B cell (primary cell): Measurements from ENCODE around the gene SETBP1. TPM values are rescaled to one million over a fixed set of nuclear protein-coding genes. Genes with fewer than 3 reads are reported as not detected.

Experiments used
- ATAC-seq: fragments of 200-7000 bp; cut with Tn5 transposase; one replicate; pipeline ENCODE4 v1.10.0; 2021; ENCODE audit warnings: low read depth, mild to moderate bottlenecking, moderate number of reproducible peaks, moderate library complexity
- CTCF ChIA-PET: fragments of 350-600 bp; sonication (Branson Sonifier 250); formaldehyde crosslinking; loops from one replicate; lab custom pipeline; 2021; ENCODE audit warnings: antibody characterized with exemption, inconsistent platforms; lab: Charles Lee
- POLR2A ChIA-PET: fragments of 350-600 bp; sonication (Branson Sonifier 250); formaldehyde crosslinking; loops from one replicate; lab custom pipeline; 2021; ENCODE audit warnings: antibody characterized with exemption; lab: Charles Lee
- DNase-seq: peaks from one replicate; pipeline ENCODE4 v3.0.0; 2013
- H2AFZ ChIP-seq: 2 replicates; pipeline ENCODE4 v1.6.1; 2012; ENCODE audit warnings: mild to moderate bottlenecking, low read depth, low read length; ENCODE audit not compliant: insufficient read depth, poor library complexity, severe bottlenecking
- H3K27ac ChIP-seq, 2 donors: 1 replicate in 1 of 2; 2 replicates in 1 of 2; pipeline ENCODE4 v1.5.1; 2012 to 2013; ENCODE audit warnings: low read length in 2 of 2, mild to moderate bottlenecking in 2 of 2, moderate library complexity in 1 of 2
- H3K27me3 ChIP-seq, 4 experiments: fragments of 200-600 bp in 1 of 4; sonication (generic) in 1 of 4; replicated peaks in 1 of 4; 1 replicate in 2 of 4; 2 replicates in 2 of 4; pipeline versions ENCODE4 v1.6.1 to v1.7.0; 2013 to 2016; ENCODE audit warnings: low read length in 3 of 4, mild to moderate bottlenecking in 2 of 4, mixed read lengths in 1 of 4, moderate library complexity in 1 of 4; ENCODE audit not compliant: insufficient read depth in 4 of 4, control insufficient read depth in 3 of 4; ENCODE audit errors: control extremely low read depth in 1 of 4
- H3K36me3 ChIP-seq, 2 experiments: replicated peaks in 1 of 2; 1 replicate in 1 of 2; 2 replicates in 1 of 2; pipeline versions ENCODE4 v1.6.1 to v1.7.1; 2013; ENCODE audit warnings: low read length in 1 of 2; ENCODE audit not compliant: insufficient read depth in 2 of 2, control insufficient read depth in 1 of 2; ENCODE audit errors: control extremely low read depth in 1 of 2, extremely low read depth in 1 of 2
- H3K4me1 ChIP-seq, 2 donors: fragments of 200-600 bp in 1 of 2; sonication (generic) in 1 of 2; 1 replicate in 1 of 2; 2 replicates in 1 of 2; pipeline versions ENCODE4 v1.5.1 to v1.6.1; 2013 to 2017; ENCODE audit warnings: low read length in 2 of 2; ENCODE audit not compliant: control insufficient read depth in 2 of 2, insufficient read depth in 2 of 2
- H3K4me2 ChIP-seq: replicated peaks from 2 replicates; pipeline ENCODE3; 2012; ENCODE audit warnings: mild to moderate bottlenecking, low read depth, low read length; ENCODE audit not compliant: poor library complexity, severe bottlenecking
- H3K4me3 ChIP-seq, 5 experiments: fragments of 200-600 bp in 1 of 5; sonication (generic) in 1 of 5; 1 replicate in 3 of 5; 2 replicates in 2 of 5; pipeline versions ENCODE4 v1.5.1 to v1.7.0; 2011 to 2016; ENCODE audit warnings: low read length in 4 of 5, mild to moderate bottlenecking in 4 of 5, low read depth in 2 of 5, control low read depth in 1 of 5, moderate library complexity in 1 of 5; ENCODE audit not compliant: insufficient read depth in 1 of 5; ENCODE audit errors: control extremely low read depth in 1 of 5, extremely low read depth in 1 of 5
- H3K79me2 ChIP-seq: fragments of 200-600 bp; sonication (generic); one replicate; pipeline ENCODE4 v1.6.0; 2016; ENCODE audit warnings: low read length; ENCODE audit not compliant: control insufficient read depth, insufficient read depth
- H3K9ac ChIP-seq: fragments of 200-600 bp; sonication (generic); 2 replicates; pipeline ENCODE4 v1.6.1; 2017; ENCODE audit warnings: mild to moderate bottlenecking, low read length, moderate library complexity
- H3K9me3 ChIP-seq, 3 donors: one replicate each; pipeline versions ENCODE4 v1.6.1 to v1.7.1; 2013; ENCODE audit warnings: low read length in 2 of 3; ENCODE audit not compliant: control insufficient read depth in 2 of 3, insufficient read depth in 1 of 3; ENCODE audit errors: control extremely low read depth in 1 of 3
- H4K20me1 ChIP-seq: 2 replicates; pipeline ENCODE4 v1.6.0; 2012; ENCODE audit warnings: mild to moderate bottlenecking, low read length; ENCODE audit not compliant: insufficient read depth, control insufficient read depth, poor library complexity, severe bottlenecking
- H3K27ac Mint-ChIP-seq: one replicate; pipeline ENCODE4 v1.8.0; 2021; ENCODE audit warnings: mixed read lengths
- H3K27me3 Mint-ChIP-seq: one replicate; pipeline ENCODE4 v1.8.0; 2021; ENCODE audit warnings: mixed read lengths
- H3K4me1 Mint-ChIP-seq: one replicate; pipeline ENCODE4 v1.8.0; 2021; ENCODE audit warnings: mixed read lengths
- H3K4me3 Mint-ChIP-seq: one replicate; pipeline ENCODE4 v1.8.0; 2021; ENCODE audit warnings: mixed read lengths
- H3K9me3 Mint-ChIP-seq: one replicate; pipeline ENCODE4 v1.8.0; 2022; ENCODE audit warnings: mixed read lengths; ENCODE audit not compliant: insufficient read depth
- EZH2 ChIP-seq: IDR thresholded peaks from 2 replicates; pipeline ENCODE4 v1.6.1; 2012; ENCODE audit warnings: borderline replicate concordance, low read depth, mild to moderate bottlenecking, moderate library complexity, low read length; ENCODE audit not compliant: insufficient read depth, poor library complexity, severe bottlenecking
- WGBS: methylation state at CpG from one replicate; pipeline ENCODE4 v1.1.5; 2013; ENCODE audit warnings: missing lambda C conversion rate; ENCODE audit not compliant: insufficient coverage; 5-methylcytosine and 5-hydroxymethylcytosine counted together
- intact Hi-C: fragments of 100-400 bp; cut with micrococcal nuclease; formaldehyde crosslinking; loops from one replicate; pipeline ENCODE4 v1.10.0; 2022
- polyA plus RNA-seq: library from polyadenylated mRNA; depleted of rRNA; stranded (reverse); fragments of >200 nt; gene quantifications from 2 replicates; pipeline ENCODE4 v1.2.3, GENCODE V29; 2012
- total RNA-seq, 2 donors: library from RNA; stranded (reverse); fragments of 120-200 nt in 1 of 2; gene quantifications; 1 replicate in 1 of 2; 2 replicates in 1 of 2; pipeline versions ENCODE4 v1.2.3 to v1.2.4, GENCODE V29; 2013 to 2022
- TF ChIP-seq, protein P1 (sequence below): fragments of 200-600 bp; IDR thresholded peaks from one replicate; pipeline ENCODE4 v1.8.0; 2022; ENCODE audit warnings: antibody characterized with exemption, mild to moderate bottlenecking

The SETBP1 gene
- total and polyA plus RNA-seq, 2 donors (not counting 1 experiment from before 2014, with no cell fraction given): 15.1 to 129 TPM

DNA sequence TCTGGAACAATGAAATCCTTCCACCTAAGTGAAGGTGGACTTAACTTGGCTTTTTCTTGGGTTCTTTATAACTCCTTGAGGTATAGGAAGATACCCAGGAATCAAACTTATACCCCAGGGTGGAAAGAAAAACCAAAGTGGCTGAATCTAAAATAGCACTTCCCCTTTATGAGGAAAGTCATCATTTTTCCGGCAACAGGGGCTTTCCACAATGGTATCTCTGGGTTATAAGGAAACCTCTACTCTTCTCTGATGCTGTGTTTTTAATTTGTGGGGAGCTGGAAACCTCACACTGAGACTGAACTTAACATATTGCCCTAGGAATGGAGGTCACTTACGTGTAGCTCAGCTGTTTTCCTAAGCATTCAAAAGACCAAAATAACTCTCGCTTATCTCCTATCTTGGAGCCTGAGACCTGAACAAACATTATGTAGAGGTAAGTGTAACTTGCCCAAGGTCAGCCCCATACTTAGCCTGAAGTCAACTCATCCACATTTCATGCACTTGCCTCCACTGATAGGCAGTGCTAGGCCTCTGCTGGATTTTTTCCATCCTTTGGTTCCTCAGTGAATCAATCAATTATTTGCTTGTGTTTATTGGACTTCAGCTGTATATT, 117.9 kb downstream of the SETBP1 start:
- Histone ChIP-seq H3K4me1 (peaks cover 44% of the 10 kb centered on the region in 2 donors), H3K4me3 (peak overlapping the region in 1 of 5 experiments; percentile 1), H3K4me2 (peak overlapping the region; percentile 62), H4K20me1 (no peaks in the 10 kb centered on the region), H3K27me3 (no peaks in the 10 kb centered on the region), H3K9me3 (peaks cover 0 to 3% (median 0%) of the 10 kb centered on the region in 3 donors), H2AFZ (no peak overlapping the region), H3K36me3 (peaks cover 0 to 9% of the 10 kb centered on the region in 2 experiments), H3K27ac (peak overlapping the region; percentile 72 to 83), H3K9ac (peak overlapping the region; percentile 30), H3K79me2 (peaks cover 49% of the 10 kb centered on the region)
- peak overlapping the region; percentile 65 for H3K4me3 Mint-ChIP-seq
- H3K27me3 Mint-ChIP-seq: no peaks in the 10 kb centered on the region
- peak overlapping the region; percentile 91 for H3K27ac Mint-ChIP-seq
- WGBS: no CpG with 5 or more reads among the region's 3 CpGs
- H3K4me1 Mint-ChIP-seq: peaks cover 85% of the 10 kb centered on the region
- ATAC-seq (peak; percentile 57), DNase-seq (peak; percentile 71)
- CTCF ChIA-PET: interaction anchor here (0.6 to 1.5 kb wide), 4 partner anchors 9 to 118 kb away, joined by 3 to 4 read pairs (median 3); partner anchors contain the start of gene SETBP1
- intact Hi-C loops: loop anchor here (2.0 to 5.0 kb wide), 4 partner anchors 39 to 116 kb away; partner anchors contain the start of gene SETBP1
- POLR2A ChIA-PET: interaction anchor here (1.4 kb wide), 1 partner anchor 39 kb away, joined by 3 read pairs; no protein-coding TSS in a partner anchor
- TF ChIP-seq, protein P1, sequence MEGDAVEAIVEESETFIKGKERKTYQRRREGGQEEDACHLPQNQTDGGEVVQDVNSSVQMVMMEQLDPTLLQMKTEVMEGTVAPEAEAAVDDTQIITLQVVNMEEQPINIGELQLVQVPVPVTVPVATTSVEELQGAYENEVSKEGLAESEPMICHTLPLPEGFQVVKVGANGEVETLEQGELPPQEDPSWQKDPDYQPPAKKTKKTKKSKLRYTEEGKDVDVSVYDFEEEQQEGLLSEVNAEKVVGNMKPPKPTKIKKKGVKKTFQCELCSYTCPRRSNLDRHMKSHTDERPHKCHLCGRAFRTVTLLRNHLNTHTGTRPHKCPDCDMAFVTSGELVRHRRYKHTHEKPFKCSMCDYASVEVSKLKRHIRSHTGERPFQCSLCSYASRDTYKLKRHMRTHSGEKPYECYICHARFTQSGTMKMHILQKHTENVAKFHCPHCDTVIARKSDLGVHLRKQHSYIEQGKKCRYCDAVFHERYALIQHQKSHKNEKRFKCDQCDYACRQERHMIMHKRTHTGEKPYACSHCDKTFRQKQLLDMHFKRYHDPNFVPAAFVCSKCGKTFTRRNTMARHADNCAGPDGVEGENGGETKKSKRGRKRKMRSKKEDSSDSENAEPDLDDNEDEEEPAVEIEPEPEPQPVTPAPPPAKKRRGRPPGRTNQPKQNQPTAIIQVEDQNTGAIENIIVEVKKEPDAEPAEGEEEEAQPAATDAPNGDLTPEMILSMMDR: no peak
- TF ChIP-seq EZH2: no peak
- H3K9me3 Mint-ChIP-seq: peaks cover 4% of the 10 kb centered on the region
